ENCODE data around the gene PPP1R26. TPM values are rescaled to one million over a fixed set of nuclear protein-coding genes. Genes with fewer than 3 reads are reported as not detected.
A peak's percentile ranks its signal among the peaks of the same experiment; 100 is the strongest.

The PPP1R26 gene
- total RNA-seq, 1 donor from 2014 or later: 10.6 TPM

GRCh38 chr9:135535631-135536030, 56.0 kb downstream of the PPP1R26 start:
- peak; percentile 68 for DNase-seq (ENCODE audit: low spot score)

GRCh38 chr9:135536216-135536615, 56.6 kb downstream of the PPP1R26 start:
- DNase-seq (ENCODE audit: low spot score): peak; percentile 51

Other genes starting within 250 kb of the PPP1R26 start
- 25.9 TPM for gene MRPS2, start 20.9 kb downstream of the PPP1R26 start, total RNA-seq
- gene LCN1, start 41.7 kb downstream of the PPP1R26 start, total RNA-seq: 2.3 TPM
- gene OBP2A, start 66.3 kb downstream of the PPP1R26 start, total RNA-seq: not detected
- gene PAEP, start 82.0 kb downstream of the PPP1R26 start, total RNA-seq: not detected
- not detected for gene GLT6D1, start 159.8 kb downstream of the PPP1R26 start, total RNA-seq
- not detected for gene LCN9, start 183.5 kb downstream of the PPP1R26 start, total RNA-seq
- not detected for gene SOHLH1, start 219.7 kb downstream of the PPP1R26 start, total RNA-seq
- gene KCNT1, start 222.4 kb downstream of the PPP1R26 start, total RNA-seq: 0.06 TPM

Measured in mesenteric fat pad (tissue), 1 donor.